Astrocyte of the cerebellum (primary cell): ENCODE measurements around the gene RPS19.

Experiments used
- DNase-seq: peaks from one replicate; pipeline ENCODE4 v3.0.0-alpha.2; 2011; ENCODE audit warnings: low read depth
- H3K4me3 ChIP-seq: 2 replicates; pipeline ENCODE4 v1.5.1; 2011; ENCODE audit warnings: mild to moderate bottlenecking, low read depth, low read length, moderate library complexity
- CTCF ChIP-seq: IDR thresholded peaks from 2 replicates; pipeline ENCODE4 v1.5.1; 2012; ENCODE audit warnings: low read length, low read depth, moderate library complexity, mild to moderate bottlenecking; ENCODE audit errors: missing control alignments
- in situ Hi-C: cut with HindIII; loops from 2 replicates; pipeline ENCODE4 v1.10.0; 2017; ENCODE audit warnings: low sequenced_read_pairs

Gene RPS19

GRCh38 chr19:41907994-41908615 lies 48.0 kb downstream of the RPS19 start:
- TF ChIP-seq CTCF, result no peak
- in situ Hi-C loops, result no loop called here
- DNase-seq, result no peak
- no peak overlapping the region for H3K4me3 ChIP-seq

GRCh38 chr19:41908724-41909464 lies 48.8 kb downstream of the RPS19 start:
- TF ChIP-seq CTCF, result no peak
- in situ Hi-C loops, result no loop called here
- no peak for DNase-seq
- H3K4me3 ChIP-seq, result no peak overlapping the region

GRCh38 chr19:41909706-41910105 lies 49.7 kb downstream of the RPS19 start:
- in situ Hi-C loops, result no loop called here
- TF ChIP-seq CTCF, result no peak
- DNase-seq, result no peak
- H3K4me3 ChIP-seq, result no peak overlapping the region

GRCh38 chr19:41910240-41910991 lies 50.4 kb downstream of the RPS19 start:
- no peak for DNase-seq
- in situ Hi-C loops, result no loop called here

GRCh38 chr19:41910992-41911888 lies 51.2 kb downstream of the RPS19 start:
- H3K4me3 ChIP-seq, result no peak overlapping the region
- no peak for DNase-seq
- no peak for TF ChIP-seq CTCF
- in situ Hi-C loops, result no loop called here

More at GRCh38 chr19:41910240-41910991, 50.4 kb downstream of the RPS19 start:
- TF ChIP-seq CTCF, result no peak
- H3K4me3 ChIP-seq, result no peak overlapping the region
